ENCODE measurements around the gene NAXD. TPM values are rescaled to one million over a fixed set of nuclear protein-coding genes. Genes with fewer than 3 reads are reported as not detected.

NAXD gene
- total RNA-seq, 2 experiments from 2014 or later, result 23.3 to 25.2 TPM

DNA sequence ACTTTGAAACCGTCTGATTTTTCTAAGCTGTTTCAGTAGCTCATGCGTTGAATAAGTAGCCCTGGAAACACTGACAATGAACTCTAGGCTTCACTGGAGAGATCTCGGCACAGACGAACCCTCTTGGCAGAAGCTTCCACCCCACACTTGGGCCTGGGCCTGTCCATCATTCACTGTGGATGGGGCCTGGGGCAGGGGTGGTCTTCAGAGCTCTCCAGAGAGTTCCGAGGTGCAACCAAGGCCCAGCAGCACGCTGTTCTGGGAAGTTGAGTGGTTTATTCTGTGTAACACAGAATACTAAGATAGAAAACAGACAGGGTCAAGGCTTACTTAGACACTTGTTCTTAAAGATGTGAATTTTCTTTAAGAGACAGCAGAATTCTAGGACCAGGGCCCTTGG is 21.9 kb downstream of the NAXD start:
- Mint-ChIP-seq H3K27ac (no peak overlapping the region), H3K27me3 (no peaks in the 10 kb centered on the region), H3K9me3 (no peaks in the 10 kb centered on the region), H3K36me3 (ENCODE audit: low read depth) (peaks cover 36% of the 10 kb centered on the region), H3K4me3 (no peak overlapping the region), H3K4me1 (no peaks in the 10 kb centered on the region)
- no peak for DNase-seq
- POLR2A ChIA-PET, result no interaction called here
- CTCF ChIA-PET, result interaction anchor here (1.1 kb wide), 1 partner anchor 8 kb away, joined by 4 read pairs; no protein-coding TSS in a partner anchor

DNA sequence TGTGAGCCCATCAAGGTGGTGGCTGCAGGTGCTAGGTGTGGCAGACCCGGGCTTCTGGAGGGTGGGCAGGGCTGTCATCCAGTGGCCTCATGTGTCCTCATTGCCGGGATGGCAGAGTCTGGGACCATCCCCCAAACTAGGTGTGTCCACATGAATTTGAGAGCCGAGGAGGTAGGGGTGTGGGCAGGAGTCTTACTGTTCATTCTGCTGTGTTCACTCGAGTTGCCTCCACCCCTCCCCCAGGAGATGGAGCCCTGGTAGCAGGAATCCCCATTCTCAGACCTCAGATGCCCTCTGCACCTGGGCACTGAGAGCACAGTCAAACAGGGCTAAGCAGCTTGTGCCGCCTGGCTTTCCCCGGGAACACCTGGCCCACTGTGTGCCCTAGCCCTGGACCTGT is 22.4 kb downstream of the NAXD start:
- DNase-seq, result no peak
- H3K36me3 Mint-ChIP-seq (ENCODE audit: low read depth), result peaks cover 34% of the 10 kb centered on the region
- CTCF ChIA-PET, result interaction anchor here (1.1 kb wide), 1 partner anchor 8 kb away, joined by 4 read pairs; no protein-coding TSS in a partner anchor
- no peaks in the 10 kb centered on the region for H3K27me3 Mint-ChIP-seq
- H3K9me3 Mint-ChIP-seq, result no peaks in the 10 kb centered on the region
- H3K27ac Mint-ChIP-seq, result no peak overlapping the region
- no peak overlapping the region for H3K4me3 Mint-ChIP-seq
- POLR2A ChIA-PET, result no interaction called here
- no peaks in the 10 kb centered on the region for H3K4me1 Mint-ChIP-seq

DNA sequence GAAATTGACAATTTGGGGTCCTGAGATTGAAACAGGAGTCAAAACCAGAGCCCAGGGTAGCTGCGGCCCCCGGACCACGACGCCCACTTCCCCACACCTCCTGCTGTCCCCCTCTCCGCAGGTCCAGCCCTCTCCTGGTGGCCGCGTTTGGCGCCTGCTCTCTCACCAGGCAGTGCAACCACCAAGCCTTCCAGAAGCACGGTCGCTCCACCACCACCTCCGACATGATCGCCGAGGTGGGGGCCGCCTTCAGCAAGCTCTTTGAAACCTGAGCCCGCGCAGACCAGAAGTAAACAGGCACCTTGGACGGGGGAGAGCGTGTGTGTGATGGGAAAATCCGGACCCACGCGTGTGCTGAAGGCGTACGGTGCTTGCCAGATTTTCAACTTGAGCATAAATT is 22.9 kb downstream of the NAXD start:
- Mint-ChIP-seq H3K27ac (no peak overlapping the region), H3K27me3 (no peaks in the 10 kb centered on the region), H3K9me3 (no peaks in the 10 kb centered on the region), H3K36me3 (ENCODE audit: low read depth) (peaks cover 35% of the 10 kb centered on the region), H3K4me3 (no peak overlapping the region), H3K4me1 (no peaks in the 10 kb centered on the region)
- CTCF ChIA-PET, result no interaction called here
- POLR2A ChIA-PET, result no interaction called here
- no peak for DNase-seq

DNA sequence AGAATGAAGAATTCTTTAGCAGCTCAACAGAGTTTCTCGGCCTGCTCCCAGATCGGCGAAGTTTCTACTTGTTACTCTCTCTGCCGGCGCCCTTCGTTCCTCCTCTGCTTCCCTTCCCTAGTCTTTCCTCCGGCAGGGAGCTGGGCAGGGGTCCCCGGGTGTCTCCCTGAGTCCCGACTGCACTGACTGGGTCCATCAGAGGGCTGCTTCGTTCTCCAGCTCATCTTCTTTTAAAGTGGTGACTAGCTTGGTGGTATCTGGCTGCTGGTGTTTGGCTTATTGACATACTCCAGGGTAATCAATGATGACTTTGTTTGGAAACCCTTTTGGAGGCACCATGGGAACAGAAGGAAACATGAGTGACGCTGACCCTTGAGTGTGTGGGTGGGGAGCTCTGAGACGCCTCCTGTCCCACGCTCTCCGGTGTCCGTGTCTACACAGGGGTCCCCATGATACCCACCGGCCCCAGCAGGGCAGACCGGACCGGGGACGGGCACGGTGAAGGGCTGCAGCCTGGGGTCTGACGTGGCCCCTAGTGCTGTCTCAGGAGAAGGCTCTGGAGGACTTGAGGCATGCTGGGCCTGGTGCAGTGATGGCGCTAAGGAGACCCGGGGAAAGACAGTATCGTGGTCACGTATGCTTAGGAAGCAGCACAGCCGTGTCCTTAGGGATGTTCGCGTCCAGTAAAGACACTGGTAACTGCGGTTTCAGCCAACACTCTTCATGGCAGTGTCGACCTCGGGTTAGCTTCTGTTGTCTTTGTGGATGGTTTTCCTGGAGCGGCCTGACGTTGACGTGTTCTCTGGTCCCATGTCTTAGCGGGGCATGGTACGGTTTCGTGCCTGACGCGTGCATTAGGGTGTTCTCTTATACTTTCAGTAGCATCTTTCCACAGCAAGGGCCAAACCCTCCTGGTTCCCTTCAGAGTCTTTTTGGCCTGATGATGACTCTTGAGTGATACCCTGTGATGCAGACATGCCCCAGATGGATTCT is 23.8 kb downstream of the NAXD start:
- peaks cover 39% of the 10 kb centered on the region for H3K36me3 Mint-ChIP-seq (ENCODE audit: low read depth)

DNA sequence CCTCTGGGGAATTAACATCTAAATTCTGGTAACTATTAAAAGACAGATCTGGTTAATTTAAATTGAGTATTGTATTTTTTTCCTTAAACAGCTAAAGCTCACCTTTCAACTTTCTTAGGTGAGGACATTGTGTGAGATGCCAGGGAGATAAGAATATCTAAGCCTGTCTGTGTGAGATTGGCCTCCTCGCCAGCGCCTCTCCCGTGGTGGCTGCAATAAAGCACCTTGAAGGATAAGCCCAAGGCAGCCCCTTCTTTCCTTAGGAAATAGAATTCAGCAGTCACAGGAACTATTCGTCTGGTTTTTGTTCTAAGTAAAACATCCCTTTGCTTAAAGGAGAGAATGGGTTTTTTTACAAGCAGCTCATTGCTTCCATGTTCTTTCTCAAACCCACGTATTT is 24.6 kb downstream of the NAXD start:
- Mint-ChIP-seq H3K4me1 (peaks cover 6% of the 10 kb centered on the region), H3K27me3 (no peaks in the 10 kb centered on the region), H3K9me3 (no peaks in the 10 kb centered on the region), H3K4me3 (no peak overlapping the region), H3K27ac (no peak overlapping the region), H3K36me3 (ENCODE audit: low read depth) (peaks cover 34% of the 10 kb centered on the region)
- CTCF ChIA-PET, result no interaction called here
- POLR2A ChIA-PET, result no interaction called here
- DNase-seq, result no peak

More for the DNA sequence above, 23.8 kb downstream of the NAXD start:
- DNase-seq, result no peak
- Mint-ChIP-seq H3K9me3 (no peaks in the 10 kb centered on the region), H3K27me3 (no peaks in the 10 kb centered on the region), H3K4me1 (no peaks in the 10 kb centered on the region), H3K27ac (no peak overlapping the region), H3K4me3 (no peak overlapping the region)
- CTCF ChIA-PET, result no interaction called here
- POLR2A ChIA-PET, result no interaction called here

DNA sequence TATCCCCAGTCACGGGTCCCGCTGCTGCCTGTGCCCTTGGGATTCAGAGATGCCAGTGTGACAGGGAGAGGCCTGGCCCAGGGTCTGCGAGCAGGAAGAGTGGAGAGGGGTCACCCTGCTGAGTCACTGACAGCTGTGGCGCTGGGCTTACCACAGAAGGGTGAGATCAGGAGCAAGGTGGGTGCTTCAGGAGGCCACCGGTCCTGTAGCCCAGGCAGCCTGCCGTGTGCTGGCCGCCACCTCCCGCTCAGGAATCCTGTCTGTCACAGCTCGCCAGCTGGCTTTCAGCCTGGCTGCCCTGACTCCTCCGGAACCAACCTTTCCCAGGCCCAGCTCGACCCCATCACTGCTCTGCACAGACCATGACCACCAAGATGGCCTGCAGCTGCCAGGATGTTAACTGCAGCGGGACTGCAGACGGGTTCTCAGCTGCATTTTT is 25.3 kb downstream of the NAXD start:
- H3K4me3 Mint-ChIP-seq, result no peak overlapping the region
- CTCF ChIA-PET, result no interaction called here
- H3K36me3 Mint-ChIP-seq (ENCODE audit: low read depth), result peaks cover 31% of the 10 kb centered on the region

DNA sequence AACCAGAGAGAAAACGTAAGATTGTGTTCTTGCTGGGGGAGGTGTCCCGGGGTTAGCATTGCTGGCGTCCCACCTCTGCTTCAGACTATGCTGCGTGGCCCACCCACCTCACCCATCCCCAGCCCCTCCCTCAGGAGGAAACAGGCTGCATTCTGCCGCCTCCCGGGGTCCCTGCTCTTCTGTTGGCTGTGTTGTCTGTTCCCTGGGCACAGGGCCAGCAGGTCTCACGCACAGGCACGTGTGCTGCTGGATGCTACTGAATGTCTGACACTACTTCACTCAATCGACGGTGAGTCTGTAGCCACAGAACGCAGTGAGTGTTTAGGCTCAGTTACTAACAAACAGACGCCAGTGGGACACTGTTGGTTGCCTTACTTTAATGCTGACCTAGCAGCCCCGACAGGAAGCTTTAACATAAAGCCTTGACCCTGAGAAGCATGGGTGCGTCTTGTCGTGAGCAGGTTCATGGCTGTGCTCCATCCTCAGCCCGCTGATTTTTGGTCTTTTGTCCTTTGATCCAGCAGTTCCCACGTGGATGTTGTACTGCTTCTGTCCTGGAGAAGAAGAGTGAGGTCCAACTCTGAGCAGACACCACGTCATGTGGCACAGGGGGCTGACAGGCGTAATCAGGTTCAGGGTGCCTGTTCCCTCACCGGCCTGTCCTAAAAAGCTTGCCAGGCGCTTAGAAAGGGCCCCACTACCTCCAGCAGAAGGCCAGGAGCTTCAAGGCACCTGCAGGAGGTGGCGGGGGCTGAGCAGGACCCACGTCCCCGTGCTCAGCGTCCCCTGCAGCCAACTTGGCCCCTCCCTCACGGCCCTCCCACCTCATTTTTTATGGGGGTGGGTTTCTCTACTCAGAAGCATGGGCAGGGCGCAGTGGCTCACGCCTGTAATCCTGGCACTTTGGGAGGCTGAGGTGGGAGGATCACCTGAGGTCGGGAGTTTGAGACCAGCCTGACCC is 26.0 kb downstream of the NAXD start:
- Mint-ChIP-seq H3K4me1 (peaks cover 6% of the 10 kb centered on the region), H3K36me3 (ENCODE audit: low read depth) (peaks cover 29% of the 10 kb centered on the region), H3K4me3 (no peak overlapping the region), H3K9me3 (no peaks in the 10 kb centered on the region), H3K27ac (no peak overlapping the region), H3K27me3 (no peaks in the 10 kb centered on the region)
- no peak for DNase-seq
- POLR2A ChIA-PET, result no interaction called here
- CTCF ChIA-PET, result no interaction called here

More for the DNA sequence above, 25.3 kb downstream of the NAXD start:
- no peak for DNase-seq
- H3K9me3 Mint-ChIP-seq, result no peaks in the 10 kb centered on the region
- peaks cover 6% of the 10 kb centered on the region for H3K4me1 Mint-ChIP-seq
- no peaks in the 10 kb centered on the region for H3K27me3 Mint-ChIP-seq
- POLR2A ChIA-PET, result no interaction called here
- H3K27ac Mint-ChIP-seq, result peak overlapping the region; percentile 25

DNA sequence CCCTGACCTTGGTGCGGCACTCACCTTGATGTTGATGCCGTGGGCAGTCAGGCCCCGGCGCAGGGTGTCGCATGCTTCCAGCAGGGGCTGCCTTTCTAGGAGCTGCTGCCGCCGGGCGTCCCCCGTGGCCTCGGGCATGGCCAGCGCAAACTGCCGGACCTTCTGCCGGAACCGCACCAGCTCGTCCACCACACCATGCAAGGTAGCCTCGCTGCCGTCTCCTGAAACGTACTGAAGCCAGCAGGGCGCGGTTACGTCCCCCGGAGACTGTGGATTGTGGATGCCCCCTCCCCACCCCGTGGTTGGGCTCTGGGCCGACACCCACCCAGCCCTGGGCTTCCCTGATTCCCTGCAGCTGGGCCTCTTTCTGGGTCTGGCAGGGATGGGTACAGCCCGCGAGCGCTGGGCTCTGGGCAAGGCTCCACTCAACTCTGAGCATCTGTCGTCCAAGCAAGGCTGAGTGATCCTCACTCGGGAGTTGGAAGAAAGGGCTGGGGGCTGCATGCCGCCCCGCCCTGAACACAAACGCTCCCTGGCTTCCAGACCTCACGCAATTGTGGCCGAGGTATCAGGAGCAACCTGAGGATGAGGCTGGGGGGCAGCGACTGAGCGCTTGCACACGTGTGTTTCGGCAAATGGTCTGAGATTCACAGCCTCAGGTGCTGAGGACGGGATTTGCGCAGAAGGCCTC is 27.1 kb downstream of the NAXD start:
- peaks cover 6% of the 10 kb centered on the region for H3K4me1 Mint-ChIP-seq
- POLR2A ChIA-PET, result no interaction called here
- H3K27ac Mint-ChIP-seq, result no peak overlapping the region
- no peak for DNase-seq
- CTCF ChIA-PET, result no interaction called here
- H3K36me3 Mint-ChIP-seq (ENCODE audit: low read depth), result peaks cover 22% of the 10 kb centered on the region
- H3K4me3 Mint-ChIP-seq, result no peak overlapping the region
- no peaks in the 10 kb centered on the region for H3K9me3 Mint-ChIP-seq
- H3K27me3 Mint-ChIP-seq, result no peaks in the 10 kb centered on the region

DNA sequence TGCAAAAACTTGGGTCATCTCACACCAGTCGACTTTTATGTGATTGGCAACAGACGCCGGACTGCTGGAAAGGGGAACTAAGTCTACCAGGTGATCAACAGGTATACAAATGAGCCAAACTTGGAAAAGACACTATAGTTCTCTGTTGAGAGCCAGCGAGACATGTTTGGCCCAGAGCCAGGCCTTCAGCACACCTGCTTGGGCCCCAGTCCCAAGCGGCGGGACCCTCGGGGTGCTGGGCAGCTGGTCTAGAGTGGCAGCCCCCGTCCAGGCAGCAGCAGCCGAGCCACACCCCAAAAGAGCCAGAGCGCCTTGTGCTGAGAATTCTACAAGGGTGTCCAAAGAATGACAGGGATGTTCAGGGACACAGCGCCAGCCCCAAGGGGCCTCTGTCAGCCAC is 28.0 kb downstream of the NAXD start:
- CTCF ChIA-PET, result no interaction called here
- Mint-ChIP-seq H3K27me3 (no peaks in the 10 kb centered on the region), H3K4me1 (peaks cover 6% of the 10 kb centered on the region), H3K27ac (no peak overlapping the region), H3K9me3 (no peaks in the 10 kb centered on the region), H3K36me3 (ENCODE audit: low read depth) (peaks cover 21% of the 10 kb centered on the region), H3K4me3 (no peak overlapping the region)
- DNase-seq, result no peak
- POLR2A ChIA-PET, result no interaction called here

DNA sequence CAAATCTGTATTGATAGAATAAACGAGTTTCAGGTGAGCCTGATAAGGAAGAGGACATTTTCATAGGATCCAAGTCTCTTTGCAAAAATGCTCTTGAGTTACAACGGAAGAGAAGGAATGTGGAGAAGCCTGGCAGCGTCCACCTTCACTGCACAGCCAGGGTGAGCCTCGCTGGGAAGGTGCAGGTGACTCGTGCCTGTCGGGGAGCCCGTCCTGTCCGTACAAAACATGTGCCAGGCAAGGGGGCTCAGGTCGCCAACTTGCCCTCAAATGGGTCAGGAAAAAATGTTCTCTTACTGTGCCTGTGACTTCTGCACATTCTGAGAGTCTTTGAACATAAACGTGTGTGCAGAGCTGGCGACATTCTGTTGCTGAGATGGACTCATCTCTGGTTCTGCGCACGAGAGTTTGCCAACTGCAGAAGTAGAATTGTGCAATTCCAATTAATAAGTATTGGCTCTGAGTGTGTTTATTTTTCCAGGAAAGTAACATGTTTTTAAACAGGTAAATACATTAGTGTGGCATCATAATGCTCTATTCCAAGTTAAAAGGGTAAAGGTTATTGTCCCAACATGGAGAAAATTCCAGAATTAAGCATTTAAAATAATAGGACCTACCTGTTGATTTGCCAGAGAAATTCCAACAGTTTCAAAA is 28.6 kb downstream of the NAXD start:
- H3K4me3 Mint-ChIP-seq, result no peak overlapping the region
- H3K36me3 Mint-ChIP-seq (ENCODE audit: low read depth), result peaks cover 19% of the 10 kb centered on the region
- POLR2A ChIA-PET, result no interaction called here

DNA sequence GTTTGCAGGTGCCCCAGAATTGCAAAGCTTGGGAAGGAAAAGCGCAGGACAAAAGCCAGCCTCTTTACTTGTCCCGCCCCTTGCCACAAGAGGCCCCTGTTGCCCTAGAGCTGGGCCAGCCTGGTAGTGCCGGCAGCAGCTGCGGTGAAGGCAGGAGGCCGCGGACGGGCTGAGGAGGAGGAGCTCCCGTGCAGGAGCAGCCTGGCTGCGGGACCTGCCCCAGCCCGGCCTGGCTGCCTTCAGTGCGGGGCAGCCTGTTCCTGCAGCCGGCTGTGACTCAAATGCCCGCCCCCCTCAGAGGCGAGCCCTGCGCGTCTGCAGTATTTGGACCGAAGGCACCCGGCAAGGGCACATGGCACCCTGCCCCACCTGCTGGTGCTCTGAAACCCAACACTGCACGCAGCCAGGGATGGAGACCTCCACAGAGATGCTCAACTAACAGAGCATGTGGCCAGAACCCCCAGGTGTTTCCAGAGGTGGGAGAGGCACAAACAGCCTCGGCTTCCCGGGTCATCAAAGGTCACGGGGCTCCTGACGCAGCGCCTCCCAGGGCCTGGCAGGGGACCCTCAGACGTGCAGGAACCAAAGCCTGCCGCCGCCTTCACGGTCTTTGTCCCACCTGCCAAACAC is 29.7 kb downstream of the NAXD start:
- DNase-seq, result peak; percentile 47
- Mint-ChIP-seq H3K27me3 (no peaks in the 10 kb centered on the region), H3K4me1 (peaks cover 6% of the 10 kb centered on the region), H3K27ac (no peak overlapping the region), H3K4me3 (no peak overlapping the region), H3K36me3 (ENCODE audit: low read depth) (peaks cover 13% of the 10 kb centered on the region), H3K9me3 (no peaks in the 10 kb centered on the region)
- POLR2A ChIA-PET, result interaction anchor here (0.5 kb wide), 1 partner anchor 15 kb away, joined by 3 read pairs; no protein-coding TSS in a partner anchor
- CTCF ChIA-PET, result interaction anchor here (0.5 to 1.6 kb wide), 5 partner anchors 8 to 155 kb away, joined by 3 to 4 read pairs (median 3); no protein-coding TSS in a partner anchor

More for the DNA sequence above, 28.6 kb downstream of the NAXD start:
- no peaks in the 10 kb centered on the region for H3K9me3 Mint-ChIP-seq
- no peaks in the 10 kb centered on the region for H3K27me3 Mint-ChIP-seq
- no peak overlapping the region for H3K27ac Mint-ChIP-seq
- DNase-seq, result no peak
- H3K4me1 Mint-ChIP-seq, result peaks cover 6% of the 10 kb centered on the region
- CTCF ChIA-PET, result no interaction called here

DNA sequence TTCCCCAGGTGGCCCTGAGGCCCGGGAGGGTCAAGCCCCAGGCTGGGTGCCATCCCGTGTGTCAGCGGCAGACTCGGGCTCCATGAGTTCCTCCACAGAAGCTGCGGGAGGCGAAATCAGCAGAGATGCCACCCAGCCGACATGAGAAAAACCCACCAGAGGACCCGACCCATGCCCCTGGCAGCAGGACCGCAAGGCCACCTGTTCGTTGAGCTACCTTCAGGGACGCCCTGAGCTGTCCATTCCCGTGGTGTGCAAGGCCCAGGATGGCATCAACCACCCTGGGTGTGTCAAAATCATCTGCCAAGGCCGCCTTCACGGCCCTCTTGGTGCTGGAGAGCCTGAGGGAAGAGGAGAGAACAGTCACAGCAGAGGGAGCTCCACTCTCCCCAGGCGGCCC is 30.4 kb downstream of the NAXD start:
- peaks cover 6% of the 10 kb centered on the region for H3K4me1 Mint-ChIP-seq
- POLR2A ChIA-PET, result no interaction called here
- no peak for DNase-seq
- CTCF ChIA-PET, result interaction anchor here (0.6 to 1.6 kb wide), 3 partner anchors 9 to 166 kb away, joined by 3 to 4 read pairs (median 3); no protein-coding TSS in a partner anchor
- H3K36me3 Mint-ChIP-seq (ENCODE audit: low read depth), result peaks cover 7% of the 10 kb centered on the region
- H3K27ac Mint-ChIP-seq, result no peak overlapping the region
- H3K9me3 Mint-ChIP-seq, result no peaks in the 10 kb centered on the region
- H3K4me3 Mint-ChIP-seq, result no peak overlapping the region
- no peaks in the 10 kb centered on the region for H3K27me3 Mint-ChIP-seq
